Panc1 (cell line): ENCODE results near the gene MYCN. TPM values are rescaled to one million over a fixed set of nuclear protein-coding genes. Genes with fewer than 3 reads are reported as not detected.
"Not testable (repeated sequence)": the region's sequence is repeated elsewhere in the genome, so short reads cannot be mapped to it uniquely, and the experiment has no call there.

Experiments
- ATAC-seq: fragments of 200-7000 bp; cut with Tn5 transposase; 2 replicates; pipeline ENCODE4 v1.9.1; 2020; ENCODE audit warnings: mild to moderate bottlenecking, moderate library complexity
- BruUV-seq: library from RNA; stranded (reverse); fragments of 400-500 nt; replicated peaks from 2 replicates; lab custom pipeline; 2021; lab: Mats Ljungman, UMichigan
- CTCF ChIA-PET: fragments of 300-600 bp; sonication (Branson Sonifier 250); formaldehyde crosslinking; loops from one replicate; lab custom pipeline; 2022; ENCODE audit warnings: antibody characterized with exemption; lab: Charles Lee
- POLR2A ChIA-PET: fragments of 300-600 bp; sonication (Branson Sonifier 250); formaldehyde crosslinking; loops from one replicate; lab custom pipeline; 2022; ENCODE audit warnings: antibody characterized with exemption; lab: Charles Lee
- DNase-seq: peaks from one replicate; pipeline ENCODE4 v3.0.0-alpha.2; 2010; ENCODE audit warnings: low read depth, low spot score
- H3K27ac ChIP-seq: 2 replicates; pipeline ENCODE4 v1.5.1; 2011; ENCODE audit warnings: mild to moderate bottlenecking, low read length, inconsistent platforms
- H3K27me3 ChIP-seq: fragments of 200-500 bp; sonication (Bioruptor generic); 2 replicates; pipeline ENCODE4 v1.6.0; 2014; ENCODE audit warnings: low read length, inconsistent platforms; ENCODE audit not compliant: control insufficient read depth, insufficient read depth
- H3K36me3 ChIP-seq: fragments of 200-500 bp; sonication (Bioruptor generic); 2 replicates; pipeline ENCODE4 v1.5.1; 2014; ENCODE audit warnings: inconsistent platforms, mild to moderate bottlenecking, low read length, moderate library complexity; ENCODE audit not compliant: control insufficient read depth, insufficient read depth
- H3K4me1 ChIP-seq: 2 replicates; pipeline ENCODE4 v1.5.1; 2011; ENCODE audit warnings: inconsistent platforms, mild to moderate bottlenecking, low read length, moderate library complexity; ENCODE audit not compliant: control insufficient read depth, insufficient read depth
- H3K4me3 ChIP-seq, 2 experiments: 2 replicates each; pipeline ENCODE4 v1.5.1; 2011 to 2012; ENCODE audit warnings: low read depth in 2 of 2, low read length in 2 of 2, mild to moderate bottlenecking in 2 of 2, inconsistent platforms in 1 of 2, moderate library complexity in 1 of 2
- H3K9me3 ChIP-seq: fragments of 200-500 bp; sonication (Bioruptor generic); 2 replicates; pipeline ENCODE4 v1.5.1; 2014; ENCODE audit warnings: low read depth, mild to moderate bottlenecking, inconsistent platforms, low read length, moderate library complexity; ENCODE audit not compliant: control insufficient read depth, insufficient read depth
- CTCF ChIP-seq: fragments of 450-650 bp; IDR thresholded peaks from 2 replicates; pipeline ENCODE4 v1.5.1; 2017; ENCODE audit warnings: mild to moderate bottlenecking
- POLR2AphosphoS5 ChIP-seq: IDR thresholded peaks from 2 replicates; pipeline ENCODE4 v1.6.1; 2012; ENCODE audit warnings: mild to moderate bottlenecking, low read depth, low read length, moderate library complexity
- REST ChIP-seq, 2 experiments: IDR thresholded peaks; 2 replicates each; pipeline ENCODE4 v1.6.1; 2011 to 2012; ENCODE audit warnings: low read depth in 2 of 2, control low read depth in 1 of 2, low read length in 1 of 2, mild to moderate bottlenecking in 1 of 2, moderate library complexity in 1 of 2; ENCODE audit not compliant: insufficient read depth in 1 of 2
- SIN3A ChIP-seq: IDR thresholded peaks from 2 replicates; pipeline ENCODE4 v1.6.1; 2012; ENCODE audit warnings: low read depth, mild to moderate bottlenecking, low read length, moderate library complexity, borderline replicate concordance; ENCODE audit not compliant: insufficient read depth
- TCF7L2 ChIP-seq: IDR thresholded peaks from 2 replicates; pipeline ENCODE4 v1.6.1; 2011; ENCODE audit warnings: mild to moderate bottlenecking, low read depth, low read length, inconsistent platforms
- in situ Hi-C: cut with HindIII; loops from 2 replicates; pipeline ENCODE4 v1.10.0; 2016; ENCODE audit warnings: low sequenced_read_pairs, low pct_unique_long_range_greater_than_20kb
- intact Hi-C: fragments of 100-400 bp; cut with micrococcal nuclease; formaldehyde crosslinking; loops from one replicate; pipeline ENCODE4 v1.10.0; 2022; ENCODE audit not compliant: unreplicated experiment
- total RNA-seq: library from RNA; stranded (reverse); gene quantifications from one replicate; pipeline ENCODE4 v1.2.1, GENCODE V29; 2021; ENCODE audit not compliant: unreplicated experiment

Gene MYCN
- total RNA-seq, 1 experiment from 2014 or later, result not detected

GRCh38 chr2:15899751-15900493, 40.4 kb upstream of the MYCN start:
- no peak overlapping the region for H3K27ac ChIP-seq
- H3K36me3 ChIP-seq, result no peaks in the 10 kb centered on the region
- ChIA-PET CTCF (no interaction called here), POLR2A (no interaction called here)
- no peaks in the 10 kb centered on the region for H3K27me3 ChIP-seq
- TF ChIP-seq POLR2AphosphoS5 (no peak), SIN3A (no peak)
- no peak for ATAC-seq
- BruUV-seq, result no TSS peak
- in situ Hi-C loops, result no loop called here
- H3K4me1 ChIP-seq, result no peaks in the 10 kb centered on the region; the same call in 1 of the 2 replicates
- intact Hi-C loops, result no loop called here
- no peak for DNase-seq
- peaks cover 4% of the 10 kb centered on the region; the same call in 1 of the 2 replicates for H3K9me3 ChIP-seq
- H3K4me3 ChIP-seq, result no peak overlapping the region

- intact Hi-C loops, result no loop called here
- H3K27ac ChIP-seq, result no peak overlapping the region
- CTCF ChIA-PET, result no interaction called here
- no peaks in the 10 kb centered on the region for H3K27me3 ChIP-seq
- no peaks in the 10 kb centered on the region for H3K4me1 ChIP-seq
- DNase-seq, result no peak
- POLR2A ChIA-PET, result no interaction called here
- no TSS peak for BruUV-seq
- no peak for ATAC-seq
- H3K36me3 ChIP-seq, result no peaks in the 10 kb centered on the region
- H3K4me3 ChIP-seq, result no peak overlapping the region
- TF ChIP-seq TCF7L2 (no peak), POLR2AphosphoS5 (no peak), SIN3A (no peak), REST (IDR thresholded peaks at IDR 0.05; ENCODE audit: insufficient read depth in 1 of 2, low read depth in 2 of 2, low read length in 1 of 2) (no peak), CTCF (no peak)
- in situ Hi-C loops, result no loop called here
- H3K9me3 ChIP-seq, result peaks cover 4% of the 10 kb centered on the region; the same call in 1 of the 2 replicates
Observed at GRCh38 chr2:15901095-15901807, 39.1 kb upstream of the MYCN start.

- no peak for ATAC-seq
- Histone ChIP-seq H3K27ac (no peak overlapping the region), H3K4me1 (no peaks in the 10 kb centered on the region), H3K4me3 (no peak overlapping the region), H3K9me3 (peaks cover 4% of the 10 kb centered on the region; the same call in 1 of the 2 replicates), H3K36me3 (no peaks in the 10 kb centered on the region), H3K27me3 (no peaks in the 10 kb centered on the region)
- in situ Hi-C loops (no loop called here), intact Hi-C loops (no loop called here)
- TF ChIP-seq TCF7L2, result no peak
- TF ChIP-seq CTCF, result no peak
- ChIA-PET CTCF (no interaction called here), POLR2A (no interaction called here)
- DNase-seq, result no peak
- no TSS peak for BruUV-seq
Observed at GRCh38 chr2:15901808-15902130, 38.6 kb upstream of the MYCN start.

GRCh38 chr2:15903910-15904309, 36.4 kb upstream of the MYCN start:
- POLR2A ChIA-PET, H3K4me3 ChIP-seq, CTCF ChIA-PET, H3K9me3 ChIP-seq, H3K27me3 ChIP-seq, H3K27ac ChIP-seq, BruUV-seq, H3K4me1 ChIP-seq, in situ Hi-C loops, intact Hi-C loops, DNase-seq, ATAC-seq, H3K36me3 ChIP-seq: not testable (repeated sequence)
